ENCODE data around the gene GRIK2. TPM values are rescaled to one million over a fixed set of nuclear protein-coding genes. Genes with fewer than 3 reads are reported as not detected.

The GRIK2 gene
- total and polyA plus RNA-seq, 9 donors: 0.12 to 4.1 (median 0.89) TPM; not detected in 1

- intact Hi-C loops (cut with DNase I): no loop called here
- 79 to 83% (median 83%) methylated on average over 5 of the region's 5 CpGs for WGBS, 3 donors
Observed at GRCh38 chr6:101824551-101825345, 431.2 kb downstream of the GRIK2 start.

DNA sequence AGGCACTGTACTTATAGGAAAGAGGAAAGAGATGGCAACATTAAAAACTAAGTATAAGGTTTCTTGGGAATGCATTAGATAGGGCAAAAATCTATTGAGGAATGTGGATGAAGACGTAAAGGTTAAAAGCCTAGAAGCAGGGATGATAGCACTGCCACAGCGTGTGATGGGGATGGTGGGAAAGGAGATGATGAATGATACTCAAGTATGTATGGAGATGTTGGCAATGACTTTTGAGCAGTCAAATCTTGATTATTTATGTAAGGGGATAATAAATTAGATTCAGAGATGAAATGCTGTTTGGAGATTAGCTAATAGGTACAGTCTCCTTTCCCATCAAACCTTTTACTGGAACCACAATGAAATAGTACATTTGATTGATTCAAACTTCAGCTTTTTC lies 432.8 kb downstream of the GRIK2 start:
- 64 to 83% (median 74%) methylated on average over 2 of the region's 2 CpGs for WGBS, 3 donors
- intact Hi-C loops (cut with DNase I): no loop called here
- H3K27me3 ChIP-seq: no peaks in the 10 kb centered on the region
- no peaks in the 10 kb centered on the region for H3K36me3 ChIP-seq
- no peaks in the 10 kb centered on the region for H3K4me1 ChIP-seq (ENCODE audit: insufficient read depth)
- H3K9me3 ChIP-seq: no peaks in the 10 kb centered on the region
- DNase-seq: no peak
- TF ChIP-seq EP300 (IDR thresholded peaks at IDR 0.05): no peak
- H3K4me3 ChIP-seq: no peak overlapping the region
- no peak overlapping the region for H3K27ac ChIP-seq

More at GRCh38 chr6:101824551-101825345, 431.2 kb downstream of the GRIK2 start:
- DNase-seq: no peak
- Histone ChIP-seq H3K4me1 (ENCODE audit: insufficient read depth) (no peaks in the 10 kb centered on the region), H3K4me3 (no peak overlapping the region), H3K9me3 (no peaks in the 10 kb centered on the region), H3K27ac (no peak overlapping the region), H3K27me3 (no peaks in the 10 kb centered on the region), H3K36me3 (no peaks in the 10 kb centered on the region)
- TF ChIP-seq POLR2A (IDR thresholded peaks at IDR 0.05): no peak
- no peak for TF ChIP-seq EP300 (IDR thresholded peaks at IDR 0.05)
- TF ChIP-seq CTCF (IDR thresholded peaks at IDR 0.05): no peak

- intact Hi-C loops (cut with DNase I): no loop called here
- Histone ChIP-seq H3K4me3 (no peak overlapping the region), H3K27me3 (no peaks in the 10 kb centered on the region), H3K4me1 (ENCODE audit: insufficient read depth) (no peaks in the 10 kb centered on the region), H3K36me3 (no peaks in the 10 kb centered on the region), H3K27ac (no peak overlapping the region), H3K9me3 (no peaks in the 10 kb centered on the region)
- 15 to 20% (median 15%) methylated on average over 3 of the region's 3 CpGs for WGBS, 3 donors
- TF ChIP-seq EP300 (IDR thresholded peaks at IDR 0.05) (no peak), CTCF (IDR thresholded peaks at IDR 0.05) (no peak), POLR2A (IDR thresholded peaks at IDR 0.05) (no peak)
- no peak for DNase-seq
Observed at GRCh38 chr6:101826678-101827077, 433.2 kb downstream of the GRIK2 start.

DNA sequence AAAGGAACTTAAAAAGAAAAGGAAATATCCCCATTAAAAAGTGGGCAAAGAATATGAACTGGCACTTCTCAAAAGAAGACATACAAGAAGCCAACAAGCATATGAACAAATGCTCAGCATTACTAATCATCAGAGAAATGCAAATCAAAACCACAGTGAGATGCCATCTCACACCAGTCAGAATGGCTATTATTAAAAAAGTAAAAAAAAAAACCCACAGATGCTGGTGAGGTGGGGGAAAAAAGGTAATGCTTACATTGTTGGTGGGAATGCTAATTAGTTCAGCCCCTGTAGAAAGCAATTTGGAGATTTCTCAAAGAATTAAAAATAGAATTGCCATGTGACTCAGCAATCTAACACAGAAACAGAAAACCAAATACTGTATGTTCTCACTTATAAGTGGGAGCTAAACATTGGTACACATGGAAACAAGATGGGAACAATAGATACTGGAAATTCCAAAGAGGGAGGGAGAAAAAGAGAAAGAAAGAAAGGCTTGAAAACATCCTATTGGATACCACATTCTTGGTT lies 437.1 kb downstream of the GRIK2 start:
- H3K27ac ChIP-seq: no peak overlapping the region
- no peaks in the 10 kb centered on the region for H3K4me1 ChIP-seq (ENCODE audit: insufficient read depth)
- no peak for DNase-seq
- H3K27me3 ChIP-seq: no peaks in the 10 kb centered on the region
- H3K9me3 ChIP-seq: no peaks in the 10 kb centered on the region
- intact Hi-C loops (cut with DNase I): no loop called here
- no peaks in the 10 kb centered on the region for H3K36me3 ChIP-seq
- TF ChIP-seq EP300 (IDR thresholded peaks at IDR 0.05): no peak
- no peak for TF ChIP-seq CTCF (IDR thresholded peaks at IDR 0.05)
- no peak for TF ChIP-seq POLR2A (IDR thresholded peaks at IDR 0.05)
- H3K4me3 ChIP-seq: no peak overlapping the region

GRCh38 chr6:101832371-101832770 lies 438.9 kb downstream of the GRIK2 start:
- 58 to 61% (median 59%) methylated on average over 2 of the region's 2 CpGs for WGBS, 3 donors
- no peak for DNase-seq
- no peak overlapping the region for H3K27ac ChIP-seq
- TF ChIP-seq EP300 (IDR thresholded peaks at IDR 0.05): no peak
- no peak for TF ChIP-seq POLR2A (IDR thresholded peaks at IDR 0.05)
- TF ChIP-seq CTCF (IDR thresholded peaks at IDR 0.05): no peak
- no peaks in the 10 kb centered on the region for H3K9me3 ChIP-seq
- H3K36me3 ChIP-seq: no peaks in the 10 kb centered on the region
- no peaks in the 10 kb centered on the region for H3K27me3 ChIP-seq
- no peak overlapping the region for H3K4me3 ChIP-seq
- intact Hi-C loops (cut with DNase I): no loop called here
- H3K4me1 ChIP-seq (ENCODE audit: insufficient read depth): no peaks in the 10 kb centered on the region

Data from ovary (tissue), 9 donors.